K562 (cell line): ENCODE results near the gene INTS6. TPM values are rescaled to one million over a fixed set of nuclear protein-coding genes. Genes with fewer than 3 reads are reported as not detected.

Experiments
- KAT2B ChIP-seq: IDR thresholded peaks from one replicate; pipeline ENCODE4 v1.6.1; 2012; ENCODE audit warnings: low read depth, mild to moderate bottlenecking, control low read depth, inconsistent platforms, low read length, moderate library complexity
- KAT7 ChIP-seq: sonication (generic); formaldehyde crosslinking; IDR thresholded peaks from 2 replicates; pipeline ENCODE4 v1.8.0; 2022; ENCODE audit warnings: missing genetic modification reagents, mild to moderate bottlenecking, borderline replicate concordance
- NCOA2 ChIP-seq, 2 experiments: fragments of 450-650 bp; IDR thresholded peaks; 2 replicates each; pipeline ENCODE4 v1.6.1; 2018; ENCODE audit warnings: mild to moderate bottlenecking in 2 of 2, moderate library complexity in 1 of 2; ENCODE audit not compliant: partially characterized antibody in 2 of 2
- POLR2AphosphoS2 ChIP-seq: IDR thresholded peaks from 2 replicates; pipeline ENCODE4 v1.6.1; 2012; ENCODE audit warnings: low read length, improper control_type of control experiment
- TGIF2 ChIP-seq: sonication (generic); formaldehyde crosslinking; IDR thresholded peaks from 2 replicates; pipeline ENCODE4 v1.8.1; 2022; ENCODE audit warnings: mild to moderate bottlenecking, missing genetic modification reagents, moderate library complexity
- ZNF124 ChIP-seq: sonication (generic); formaldehyde crosslinking; IDR thresholded peaks from 2 replicates; pipeline ENCODE4 v1.8.1; 2022; ENCODE audit warnings: missing genetic modification reagents
- ZNF668 ChIP-seq: fragments of 250-450 bp; sonication (Bioruptor Pico); IDR thresholded peaks from 2 replicates; pipeline ENCODE4 v1.8.0; 2022; ENCODE audit warnings: mild to moderate bottlenecking, inconsistent platforms
- polyA plus RNA-seq, 8 experiments: library from polyadenylated mRNA; depleted of rRNA in 4 of 8; stranded (reverse) in 5 of 8; unstranded in 3 of 8; fragments of >200 nt; fragmentation: Nextera tagmentation in 2 of 8; fragmentation: Illumina TruSeq in 1 of 8; extraction: Ambion mirVana in 2 of 8; extraction: Trizol in 1 of 8; gene quantifications; 2 replicates each; pipeline versions ENCODE4 v1.2.1 to v1.2.3, GENCODE V29; 2011 to 2014; ENCODE audit warnings: inconsistent platforms in 1 of 8, missing spikeins in 1 of 8
- total RNA-seq, 7 experiments: library from RNA; depleted of rRNA in 6 of 7; stranded (reverse); fragments of >200 nt in 6 of 7; fragmentation: Illumina TruSeq in 2 of 7; extraction: Trizol in 2 of 7; gene quantifications; 2 replicates each; pipeline versions ENCODE4 v1.2.1 to v1.2.3, GENCODE V29; 2011 to 2021; ENCODE audit warnings: low replicate concordance in 1 of 7
- TF ChIP-seq, protein P1 (sequence below): fragments of 250-450 bp; sonication (Bioruptor Pico); IDR thresholded peaks from 2 replicates; pipeline ENCODE4 v1.4.0; 2020; ENCODE audit warnings: mild to moderate bottlenecking, moderate library complexity
- TF ChIP-seq, protein P2 (sequence below): IDR thresholded peaks from 2 replicates; pipeline ENCODE4 v1.6.1; 2014; ENCODE audit warnings: antibody characterized with exemption
- TF ChIP-seq, protein P3 (sequence below), 2 experiments: fragments of 450-650 bp; formaldehyde crosslinking in 1 of 2; IDR thresholded peaks; 2 replicates each; pipeline versions ENCODE4 v1.4.0 to v1.6.1; 2014 to 2020; ENCODE audit warnings: mild to moderate bottlenecking in 2 of 2, borderline replicate concordance in 1 of 2, low read depth in 1 of 2

INTS6 gene
- total and polyA plus RNA-seq, 9 of the 15 experiments (the other 6 are each of a cell fraction or from before 2014, with no cell fraction given) = 3.7 to 29.8 (median 16.1) TPM

DNA sequence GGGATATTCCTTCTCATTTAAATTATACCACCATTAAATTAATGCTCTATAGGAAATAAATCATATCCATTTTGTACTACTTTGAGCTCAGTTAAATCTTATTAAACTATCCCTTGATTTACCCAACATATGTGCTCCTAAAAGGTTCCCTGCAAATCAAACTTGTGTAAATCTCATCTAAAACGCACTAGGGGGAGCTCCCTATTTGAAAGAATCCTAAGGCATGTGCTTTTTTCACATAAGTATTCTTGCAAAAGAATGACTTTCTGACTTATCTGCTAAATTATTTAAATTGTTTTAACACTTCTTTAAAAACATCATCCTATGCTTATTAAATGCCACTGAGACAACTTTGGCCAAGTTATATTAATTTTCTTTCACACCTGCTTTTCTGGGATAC, 7.9 kb downstream of the INTS6 start (continued):
- TF ChIP-seq KAT7 (CRISPR knock-in tag) = no peak
- TF ChIP-seq, protein P1, sequence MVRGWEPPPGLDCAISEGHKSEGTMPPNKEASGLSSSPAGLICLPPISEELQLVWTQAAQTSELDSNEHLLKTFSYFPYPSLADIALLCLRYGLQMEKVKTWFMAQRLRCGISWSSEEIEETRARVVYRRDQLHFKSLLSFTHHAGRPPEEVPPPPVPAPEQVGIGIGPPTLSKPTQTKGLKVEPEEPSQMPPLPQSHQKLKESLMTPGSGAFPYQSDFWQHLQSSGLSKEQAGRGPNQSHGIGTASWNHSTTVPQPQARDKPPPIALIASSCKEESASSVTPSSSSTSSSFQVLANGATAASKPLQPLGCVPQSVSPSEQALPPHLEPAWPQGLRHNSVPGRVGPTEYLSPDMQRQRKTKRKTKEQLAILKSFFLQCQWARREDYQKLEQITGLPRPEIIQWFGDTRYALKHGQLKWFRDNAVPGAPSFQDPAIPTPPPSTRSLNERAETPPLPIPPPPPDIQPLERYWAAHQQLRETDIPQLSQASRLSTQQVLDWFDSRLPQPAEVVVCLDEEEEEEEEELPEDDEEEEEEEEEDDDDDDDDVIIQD = no peak
- TF ChIP-seq NCOA2 (IDR thresholded peaks at IDR 0.05; ENCODE audit: partially characterized antibody in 2 of 2) = no peak
- TF ChIP-seq ZNF124 (CRISPR knock-in tag) = no peak
- TF ChIP-seq TGIF2 (CRISPR knock-in tag) = no peak
- TF ChIP-seq, protein P2, sequence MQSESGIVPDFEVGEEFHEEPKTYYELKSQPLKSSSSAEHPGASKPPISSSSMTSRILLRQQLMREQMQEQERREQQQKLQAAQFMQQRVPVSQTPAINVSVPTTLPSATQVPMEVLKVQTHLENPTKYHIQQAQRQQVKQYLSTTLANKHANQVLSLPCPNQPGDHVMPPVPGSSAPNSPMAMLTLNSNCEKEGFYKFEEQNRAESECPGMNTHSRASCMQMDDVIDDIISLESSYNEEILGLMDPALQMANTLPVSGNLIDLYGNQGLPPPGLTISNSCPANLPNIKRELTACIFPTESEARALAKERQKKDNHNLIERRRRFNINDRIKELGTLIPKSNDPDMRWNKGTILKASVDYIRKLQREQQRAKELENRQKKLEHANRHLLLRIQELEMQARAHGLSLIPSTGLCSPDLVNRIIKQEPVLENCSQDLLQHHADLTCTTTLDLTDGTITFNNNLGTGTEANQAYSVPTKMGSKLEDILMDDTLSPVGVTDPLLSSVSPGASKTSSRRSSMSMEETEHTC = no peak
- no peak for TF ChIP-seq KAT2B
- TF ChIP-seq, protein P3, sequence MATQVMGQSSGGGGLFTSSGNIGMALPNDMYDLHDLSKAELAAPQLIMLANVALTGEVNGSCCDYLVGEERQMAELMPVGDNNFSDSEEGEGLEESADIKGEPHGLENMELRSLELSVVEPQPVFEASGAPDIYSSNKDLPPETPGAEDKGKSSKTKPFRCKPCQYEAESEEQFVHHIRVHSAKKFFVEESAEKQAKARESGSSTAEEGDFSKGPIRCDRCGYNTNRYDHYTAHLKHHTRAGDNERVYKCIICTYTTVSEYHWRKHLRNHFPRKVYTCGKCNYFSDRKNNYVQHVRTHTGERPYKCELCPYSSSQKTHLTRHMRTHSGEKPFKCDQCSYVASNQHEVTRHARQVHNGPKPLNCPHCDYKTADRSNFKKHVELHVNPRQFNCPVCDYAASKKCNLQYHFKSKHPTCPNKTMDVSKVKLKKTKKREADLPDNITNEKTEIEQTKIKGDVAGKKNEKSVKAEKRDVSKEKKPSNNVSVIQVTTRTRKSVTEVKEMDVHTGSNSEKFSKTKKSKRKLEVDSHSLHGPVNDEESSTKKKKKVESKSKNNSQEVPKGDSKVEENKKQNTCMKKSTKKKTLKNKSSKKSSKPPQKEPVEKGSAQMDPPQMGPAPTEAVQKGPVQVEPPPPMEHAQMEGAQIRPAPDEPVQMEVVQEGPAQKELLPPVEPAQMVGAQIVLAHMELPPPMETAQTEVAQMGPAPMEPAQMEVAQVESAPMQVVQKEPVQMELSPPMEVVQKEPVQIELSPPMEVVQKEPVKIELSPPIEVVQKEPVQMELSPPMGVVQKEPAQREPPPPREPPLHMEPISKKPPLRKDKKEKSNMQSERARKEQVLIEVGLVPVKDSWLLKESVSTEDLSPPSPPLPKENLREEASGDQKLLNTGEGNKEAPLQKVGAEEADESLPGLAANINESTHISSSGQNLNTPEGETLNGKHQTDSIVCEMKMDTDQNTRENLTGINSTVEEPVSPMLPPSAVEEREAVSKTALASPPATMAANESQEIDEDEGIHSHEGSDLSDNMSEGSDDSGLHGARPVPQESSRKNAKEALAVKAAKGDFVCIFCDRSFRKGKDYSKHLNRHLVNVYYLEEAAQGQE (IDR thresholded peaks at IDR 0.05; ENCODE audit: borderline replicate concordance) = peak; percentile 41; the same call in 1 of the 2 replicates
- TF ChIP-seq, protein P3 (CRISPR knock-in tag; IDR thresholded peaks at IDR 0.05; ENCODE audit: low read depth) = no peak
- 0 out of 2 replicates have a peak, but pooled peaks have one; percentile 30 for TF ChIP-seq POLR2AphosphoS2
- TF ChIP-seq ZNF668 (CRISPR knock-in tag) = no peak
